ENCODE data around the gene ADGRF5. TPM values are rescaled to one million over a fixed set of nuclear protein-coding genes. Genes with fewer than 3 reads are reported as not detected.

ADGRF5 gene
- total RNA-seq, 1 donor from 2014 or later: 39.9 TPM

- DNase-seq: no peak
These were observed 100.3 kb downstream of the ADGRF5 start for GRCh38 chr6:46821458-46821881.

DNA sequence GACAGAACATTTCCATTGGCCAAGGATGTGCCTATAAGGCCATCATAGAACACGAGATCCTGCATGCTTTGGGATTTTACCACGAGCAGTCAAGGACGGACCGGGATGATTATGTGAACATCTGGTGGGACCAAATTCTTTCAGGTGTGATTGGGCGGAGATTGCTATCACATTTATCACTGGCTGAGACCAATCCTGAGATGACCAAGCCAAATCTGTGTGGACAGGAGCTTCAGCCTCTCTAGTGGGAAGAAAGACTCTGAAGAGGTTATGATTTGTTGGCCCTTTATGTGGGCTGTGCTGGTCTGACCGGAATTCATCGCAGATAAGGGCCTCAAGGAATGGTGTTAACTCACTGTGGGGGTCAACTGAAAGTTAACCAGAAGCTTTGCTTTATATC lies 102.2 kb downstream of the ADGRF5 start:
- DNase-seq: no peak

DNA sequence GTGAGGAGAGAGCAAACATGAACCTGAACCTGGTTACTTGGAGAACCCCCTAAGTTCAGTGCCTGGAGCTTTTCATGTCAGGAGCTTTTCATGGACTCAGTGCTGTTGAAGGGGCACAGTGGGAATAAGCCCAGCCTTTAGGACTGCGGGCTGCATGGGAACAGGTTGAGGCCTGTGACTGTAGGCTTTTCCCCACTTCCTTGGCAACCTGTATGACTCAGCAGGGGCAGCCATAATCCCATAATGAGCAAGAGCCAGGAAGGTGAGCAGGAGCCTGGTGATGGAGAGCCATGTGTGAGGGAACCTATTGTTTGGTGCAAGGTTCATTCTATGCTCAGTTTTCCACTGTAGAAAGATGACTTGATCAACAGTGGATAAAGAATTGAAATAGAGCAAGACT lies 105.1 kb downstream of the ADGRF5 start:
- DNase-seq: no peak

DNA sequence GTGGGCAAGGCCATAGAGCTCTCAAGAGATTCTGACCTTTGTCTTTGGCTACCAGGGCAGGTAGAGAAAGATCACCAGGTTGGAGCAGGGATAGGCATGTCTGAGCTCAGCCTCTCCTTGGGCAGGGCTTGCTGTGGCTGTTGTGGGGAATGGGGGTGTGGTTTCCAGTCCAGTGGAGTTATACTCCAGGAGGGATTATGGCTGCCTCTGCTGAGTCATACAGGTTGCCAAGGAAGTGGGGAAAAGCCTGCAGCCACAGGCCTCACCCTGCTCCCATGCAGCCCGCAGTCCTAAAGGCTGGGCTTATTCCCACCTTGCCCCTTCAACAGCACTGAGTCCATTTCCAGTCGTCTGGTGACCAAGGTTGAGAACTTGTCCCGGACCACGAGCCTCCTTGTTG lies 106.6 kb downstream of the ADGRF5 start:
- DNase-seq: no peak

GRCh38 chr6:46808806-46809205 lies 112.9 kb downstream of the ADGRF5 start:
- DNase-seq: no peak

Other genes with a start within 250 kb of the ADGRF5 start
- gene TDRD6, start 234.1 kb downstream of the ADGRF5 start, total RNA-seq: 1.4 TPM
- gene PLA2G7, start 186.6 kb downstream of the ADGRF5 start, total RNA-seq: 0.82 TPM
- gene ANKRD66, start 175.0 kb downstream of the ADGRF5 start, total RNA-seq: 0.31 TPM
- gene MEP1A, start 128.5 kb downstream of the ADGRF5 start, total RNA-seq: not detected
- 9.4 TPM for gene ADGRF1, start 120.4 kb upstream of the ADGRF5 start, total RNA-seq

Measured in tongue (tissue), 2 donors.